HG02759 (cell line): ENCODE measurements around the gene ZNF618.
"Not testable (repeated sequence)": the region's sequence is repeated elsewhere in the genome, so short reads cannot be mapped to it uniquely, and the experiment has no call there.

Experiments used
- ATAC-seq: cut with Tn5 transposase; IDR thresholded peaks from one replicate; pipeline ENCODE4 v1.9.1; 2021; ENCODE audit warnings: mild to moderate bottlenecking, moderate library complexity; ENCODE audit not compliant: unreplicated experiment

Gene ZNF618

GRCh38 chr9:114076237-114077161 lies 200.4 kb downstream of the ZNF618 start:
- ATAC-seq = no peak

DNA sequence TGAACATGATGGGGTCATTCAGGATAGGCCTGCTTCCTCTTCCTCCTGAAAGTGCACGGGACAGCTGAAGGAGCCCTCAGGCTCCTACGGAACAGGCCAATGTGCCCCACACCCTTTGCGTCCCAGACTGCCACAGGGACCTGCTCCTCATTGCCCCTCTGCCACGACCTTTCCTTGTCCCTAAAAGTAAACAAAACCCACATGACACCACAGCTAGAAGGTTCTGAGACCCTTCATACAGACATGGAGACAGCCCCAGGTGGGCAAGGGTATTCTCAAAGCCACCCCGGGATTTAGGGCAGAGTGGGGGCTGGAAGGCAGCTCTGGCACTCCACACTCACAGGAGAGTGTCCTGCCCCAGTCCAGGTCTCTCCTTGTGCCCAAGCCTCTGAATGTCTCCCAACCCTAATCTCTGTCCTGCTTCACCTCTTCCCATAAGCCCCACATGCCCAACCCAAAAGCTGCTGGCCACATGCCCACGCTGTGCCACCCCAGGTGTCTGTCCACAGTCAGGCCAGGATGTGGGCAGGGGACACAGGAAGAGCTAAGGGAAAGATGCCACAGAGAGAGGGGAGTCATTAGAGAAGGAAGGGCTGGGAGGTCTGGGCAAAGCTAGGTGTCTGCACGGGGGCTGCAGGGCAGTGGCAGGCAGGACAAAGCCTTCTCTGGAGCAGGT lies 201.2 kb downstream of the ZNF618 start:
- no peak for ATAC-seq

- no peak for ATAC-seq
Observed at GRCh38 chr9:114078021-114078780, 202.1 kb downstream of the ZNF618 start, which contains the start of gene AMBP. Gene AMBP (minus strand): TSS chr9:114078300. CDS start chr9:114078209, 91 bp downstream.

GRCh38 chr9:114078781-114079156 lies 202.7 kb downstream of the ZNF618 start:
- ATAC-seq = no peak

- no peak for ATAC-seq
Observed at GRCh38 chr9:114080195-114080772, 204.2 kb downstream of the ZNF618 start.

DNA sequence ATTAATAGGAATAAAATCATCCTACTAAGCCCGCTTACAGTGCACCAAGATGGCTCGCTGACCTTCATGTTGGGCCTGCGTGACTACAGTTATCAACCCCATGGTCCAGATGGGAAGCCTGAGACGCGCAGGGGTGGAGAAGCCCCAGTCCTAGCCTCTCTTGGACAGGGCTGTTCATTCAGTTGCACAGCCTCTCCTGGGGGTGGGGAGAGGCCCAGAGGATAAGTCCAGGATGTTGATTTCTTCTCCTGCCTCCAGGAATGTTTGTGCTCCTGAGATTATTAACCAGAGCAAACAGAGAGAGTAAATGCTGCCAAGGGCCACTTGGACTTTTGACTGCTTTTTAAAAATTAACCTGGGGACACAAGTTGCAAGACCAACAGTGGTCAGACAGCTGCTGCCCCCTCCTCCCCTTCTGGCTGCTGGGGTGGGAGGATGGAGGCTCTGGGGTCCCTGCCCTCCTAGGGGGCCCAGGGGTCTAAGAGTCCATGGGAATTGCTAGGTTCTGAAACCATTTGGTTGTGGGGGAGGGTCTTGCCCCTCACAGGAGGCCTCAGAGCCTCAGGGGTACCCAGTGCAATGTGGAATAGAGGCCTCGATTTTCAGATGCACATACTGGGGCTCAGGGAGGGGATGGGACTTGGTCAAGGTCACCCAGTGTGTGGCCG lies 204.8 kb downstream of the ZNF618 start:
- ATAC-seq = no peak

GRCh38 chr9:114081441-114082016 lies 205.4 kb downstream of the ZNF618 start:
- no peak for ATAC-seq

DNA sequence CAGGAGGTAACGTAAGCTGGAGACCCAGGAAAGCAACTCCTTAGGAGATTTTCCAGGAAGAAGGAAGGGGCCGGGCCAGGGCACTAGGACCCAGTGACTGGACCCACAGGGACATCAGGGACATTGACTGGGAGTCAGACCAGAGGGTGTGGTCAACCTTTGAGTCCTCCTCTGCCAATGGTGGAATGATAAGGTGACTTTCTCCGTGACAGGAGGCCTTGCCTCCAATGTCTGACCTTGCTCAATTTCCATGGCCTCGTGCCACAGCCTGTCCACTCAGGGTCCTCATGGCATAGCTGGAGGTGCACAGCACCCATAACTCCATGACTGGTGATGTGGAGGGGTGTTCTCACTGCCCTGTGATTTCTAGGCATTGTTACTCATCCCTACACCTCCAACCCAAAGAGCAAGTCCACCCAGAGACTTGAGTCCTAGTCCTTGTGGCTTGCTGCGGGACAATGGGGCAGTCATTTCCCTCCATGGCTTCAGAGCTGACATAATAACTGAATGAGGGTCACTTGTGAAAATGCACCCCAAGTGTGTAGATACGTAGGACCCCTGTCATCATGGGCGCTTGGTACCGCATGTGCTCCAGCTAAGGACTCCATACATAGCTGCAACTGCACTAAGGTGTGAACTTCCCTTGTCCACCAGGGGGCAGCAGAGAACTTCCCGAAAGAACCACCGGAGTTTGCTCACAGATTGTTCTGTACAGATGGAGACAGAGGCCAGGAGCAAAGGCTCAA lies 206.1 kb downstream of the ZNF618 start:
- ATAC-seq = peak; percentile 85

DNA sequence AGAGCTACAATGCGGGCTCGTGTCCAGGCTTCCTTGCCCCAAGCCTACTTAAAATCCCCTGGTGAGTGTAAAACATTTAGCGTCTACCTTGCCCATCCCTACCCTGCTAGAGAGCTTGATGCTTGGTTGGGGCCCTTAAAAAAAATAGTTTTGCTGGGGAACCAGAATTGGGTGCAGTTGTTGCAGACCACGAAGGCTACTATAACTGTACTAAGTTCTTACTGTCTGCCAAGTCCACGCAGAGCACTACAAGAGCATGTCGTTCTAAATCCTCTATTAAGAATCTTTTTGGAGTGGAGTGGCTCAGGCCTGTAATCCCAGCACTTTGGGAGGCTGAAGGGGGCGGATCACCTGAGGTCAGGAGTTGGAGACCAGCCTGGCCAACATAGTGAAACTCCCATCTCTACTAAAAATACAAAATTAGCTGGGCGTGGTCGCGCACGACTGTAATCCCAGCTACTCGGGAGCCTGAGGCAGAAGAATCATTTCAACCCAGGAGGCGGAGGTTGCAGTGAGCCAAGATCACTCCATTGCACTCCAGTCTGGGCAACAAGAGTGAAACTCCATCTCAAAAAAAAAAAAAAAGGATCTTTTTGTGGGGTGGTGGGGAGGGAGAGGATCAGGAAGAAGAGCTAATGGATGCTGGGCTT lies 206.8 kb downstream of the ZNF618 start:
- not testable (repeated sequence) for ATAC-seq

- ATAC-seq = no peak
Observed at GRCh38 chr9:114083666-114084065, 207.6 kb downstream of the ZNF618 start.

DNA sequence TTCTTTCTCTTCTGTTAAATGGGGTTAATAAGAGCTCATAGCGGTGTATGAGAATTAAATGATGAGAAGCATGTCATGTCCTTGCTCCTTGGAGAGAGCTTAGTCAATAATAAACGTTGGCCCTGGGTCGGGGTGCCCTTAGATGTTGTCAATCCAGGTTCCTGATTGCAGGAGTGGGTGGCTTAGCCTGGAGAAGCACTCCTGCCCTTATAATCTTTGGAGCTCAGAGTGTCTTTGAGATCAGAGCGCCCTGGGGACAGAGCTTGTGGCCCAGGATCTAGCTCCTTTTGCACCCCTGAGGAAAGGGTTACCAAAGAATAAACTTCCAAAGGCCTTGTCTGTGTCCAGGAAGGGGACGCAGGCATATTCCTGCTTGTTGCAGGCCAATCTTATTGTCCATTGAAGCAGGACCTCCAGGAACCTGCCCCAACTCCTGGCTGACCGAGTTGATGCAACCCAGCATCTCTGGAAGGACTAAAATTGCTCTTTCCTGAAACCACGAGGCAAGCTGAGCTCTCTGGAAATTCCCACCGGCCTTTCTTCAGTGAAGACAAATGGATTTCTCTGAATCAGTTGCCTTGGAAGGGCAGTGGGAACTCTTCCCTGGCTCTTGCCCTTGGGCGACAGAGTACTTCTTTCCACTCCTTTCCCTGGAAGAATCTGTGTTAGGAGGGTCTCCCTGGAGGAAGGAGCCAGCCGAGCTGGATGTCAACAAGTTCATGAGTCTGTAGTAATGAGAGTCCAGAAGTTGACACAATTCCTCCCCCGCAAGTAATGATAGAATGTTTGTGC lies 208.4 kb downstream of the ZNF618 start:
- no peak for ATAC-seq

GRCh38 chr9:114085387-114085789 lies 209.3 kb downstream of the ZNF618 start:
- ATAC-seq = no peak

- no peak for ATAC-seq
Observed at GRCh38 chr9:114086009-114086408, 209.9 kb downstream of the ZNF618 start.

DNA sequence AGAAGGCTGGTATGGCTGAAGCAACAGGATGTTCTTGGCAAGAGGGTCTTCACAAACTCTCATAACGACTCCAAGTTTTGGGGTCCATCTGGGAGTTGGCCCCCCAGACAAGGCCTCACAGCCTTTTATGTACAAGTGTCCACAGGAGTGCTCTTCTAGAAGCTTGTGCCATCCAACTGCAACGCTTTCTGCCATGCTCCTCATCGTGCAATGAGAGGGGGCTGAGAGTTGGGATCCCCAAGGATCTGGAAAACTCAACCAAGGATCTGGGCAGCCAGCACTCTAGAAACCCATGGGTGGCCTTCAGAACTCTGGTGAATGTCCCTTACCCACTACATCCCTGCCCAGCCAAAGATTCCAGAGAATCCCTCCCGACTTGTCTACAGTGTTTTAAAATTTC lies 210.5 kb downstream of the ZNF618 start:
- no peak for ATAC-seq

- ATAC-seq = no peak
Observed at GRCh38 chr9:114087721-114088120, 211.6 kb downstream of the ZNF618 start.

- no peak for ATAC-seq
Observed at GRCh38 chr9:114088571-114089170, 212.6 kb downstream of the ZNF618 start.

DNA sequence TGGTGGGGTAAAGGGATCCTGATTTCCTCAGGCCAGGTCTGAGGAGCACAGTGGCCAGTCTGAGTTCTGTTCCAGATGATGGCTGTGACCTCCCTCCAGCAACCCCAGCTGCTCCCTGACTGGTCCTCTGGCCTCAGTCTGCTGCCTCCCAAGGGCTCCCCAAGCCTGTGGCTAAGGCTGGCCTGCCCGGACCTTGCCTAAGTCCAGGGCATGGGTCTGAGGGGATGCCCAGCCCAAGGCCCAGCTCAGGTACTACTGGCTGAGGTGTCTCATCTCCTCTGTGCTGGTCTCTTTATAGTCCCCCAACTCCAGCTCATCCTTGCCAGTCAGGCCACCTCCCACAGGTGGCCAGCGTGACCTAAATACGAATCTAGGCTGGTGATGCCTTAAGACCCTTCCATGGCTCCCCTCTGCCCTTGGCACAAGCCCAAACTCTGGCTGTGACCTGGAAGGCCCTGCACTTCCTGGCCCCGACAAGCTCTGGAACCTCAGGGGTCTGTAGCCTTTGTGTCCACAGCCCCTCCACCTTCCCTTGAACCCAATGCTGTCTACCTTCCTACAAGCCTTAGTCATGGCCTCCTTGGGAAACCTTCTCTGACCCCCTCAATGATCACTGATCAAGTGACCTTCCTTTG lies 213.2 kb downstream of the ZNF618 start:
- no peak for ATAC-seq
